ENCODE data around the gene UCN3.

Gene UCN3

DNA sequence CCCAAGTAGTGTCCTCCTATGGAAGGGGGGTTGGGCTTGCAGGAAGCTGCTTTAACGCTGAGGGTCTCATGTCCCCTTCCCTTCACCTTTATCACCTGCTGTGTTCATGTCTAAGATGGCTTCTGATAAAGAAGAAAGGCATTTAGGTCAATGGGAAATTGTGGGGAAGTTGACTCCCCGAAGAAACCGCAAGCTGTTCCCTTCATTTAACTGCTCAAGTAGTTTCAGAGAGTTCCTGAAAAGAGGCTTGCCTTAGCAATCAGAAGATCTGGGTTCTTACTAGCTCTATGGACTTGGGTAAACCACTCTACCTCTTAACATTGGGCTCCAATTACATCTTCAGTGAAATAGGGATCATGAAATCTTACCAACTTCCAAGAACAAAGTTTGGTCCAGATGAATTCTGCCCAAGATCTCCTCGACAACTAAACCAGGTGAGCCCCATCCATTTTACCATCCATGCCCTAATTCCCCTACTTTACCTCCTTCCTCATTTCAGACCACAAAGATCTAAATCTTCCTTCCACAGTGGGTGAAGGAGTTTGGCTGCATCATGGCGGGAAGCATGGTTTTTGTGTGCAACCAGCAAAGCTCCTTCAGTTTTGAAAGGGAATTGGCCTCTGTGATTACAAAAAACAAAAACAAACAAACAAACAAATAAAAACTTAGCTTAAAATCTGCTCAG is 30.4 kb upstream of the UCN3 start:
- DNase-seq (ENCODE audit: extremely low read depth, low read depth) = no peak
- TF ChIP-seq, protein P1, sequence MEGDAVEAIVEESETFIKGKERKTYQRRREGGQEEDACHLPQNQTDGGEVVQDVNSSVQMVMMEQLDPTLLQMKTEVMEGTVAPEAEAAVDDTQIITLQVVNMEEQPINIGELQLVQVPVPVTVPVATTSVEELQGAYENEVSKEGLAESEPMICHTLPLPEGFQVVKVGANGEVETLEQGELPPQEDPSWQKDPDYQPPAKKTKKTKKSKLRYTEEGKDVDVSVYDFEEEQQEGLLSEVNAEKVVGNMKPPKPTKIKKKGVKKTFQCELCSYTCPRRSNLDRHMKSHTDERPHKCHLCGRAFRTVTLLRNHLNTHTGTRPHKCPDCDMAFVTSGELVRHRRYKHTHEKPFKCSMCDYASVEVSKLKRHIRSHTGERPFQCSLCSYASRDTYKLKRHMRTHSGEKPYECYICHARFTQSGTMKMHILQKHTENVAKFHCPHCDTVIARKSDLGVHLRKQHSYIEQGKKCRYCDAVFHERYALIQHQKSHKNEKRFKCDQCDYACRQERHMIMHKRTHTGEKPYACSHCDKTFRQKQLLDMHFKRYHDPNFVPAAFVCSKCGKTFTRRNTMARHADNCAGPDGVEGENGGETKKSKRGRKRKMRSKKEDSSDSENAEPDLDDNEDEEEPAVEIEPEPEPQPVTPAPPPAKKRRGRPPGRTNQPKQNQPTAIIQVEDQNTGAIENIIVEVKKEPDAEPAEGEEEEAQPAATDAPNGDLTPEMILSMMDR (IDR thresholded peaks at IDR 0.05; ENCODE audit: low read depth, low read length) = no peak

DNA sequence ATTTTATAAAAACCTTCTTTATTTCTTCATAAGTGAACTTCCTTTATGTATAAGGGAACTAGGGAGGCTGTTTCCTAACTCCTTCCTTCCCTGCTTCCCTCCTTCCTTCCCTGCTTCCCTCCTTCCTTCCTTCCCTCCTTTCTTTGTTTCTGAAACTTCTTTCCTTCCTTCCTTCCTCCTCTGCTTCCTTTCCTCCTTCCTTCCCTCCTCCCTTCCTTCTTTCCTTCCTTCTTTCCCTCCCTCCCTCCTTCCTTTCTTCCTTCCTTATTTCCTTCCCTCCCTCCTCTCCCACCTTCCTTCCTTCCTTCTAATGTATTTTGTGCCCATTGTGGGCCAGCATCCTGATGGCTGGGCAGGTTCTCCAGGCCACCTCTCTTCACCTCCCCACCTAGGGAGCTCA is 26.8 kb upstream of the UCN3 start:
- TF ChIP-seq, protein P1 (IDR thresholded peaks at IDR 0.05; ENCODE audit: low read depth, low read length) = no peak
- DNase-seq (ENCODE audit: extremely low read depth, low read depth) = no peak

DNA sequence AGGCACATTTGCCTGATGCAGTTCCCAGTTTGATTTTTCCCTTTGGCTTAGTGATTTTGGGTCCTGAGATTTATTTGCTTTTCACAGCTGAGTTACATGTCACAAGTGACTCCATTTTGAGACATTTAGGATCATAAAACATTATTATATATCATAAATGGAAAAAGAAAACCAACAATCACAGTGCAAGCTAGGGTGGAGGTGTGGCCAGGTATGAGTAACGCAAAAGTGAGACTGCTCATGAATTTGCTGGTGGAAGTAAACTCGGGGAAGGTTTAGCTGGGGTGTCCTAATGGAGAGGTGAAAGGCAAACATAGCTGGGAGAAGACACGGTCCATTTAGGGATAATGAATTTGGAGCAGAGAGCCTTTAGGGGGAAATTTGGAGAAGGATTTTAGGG is 21.7 kb upstream of the UCN3 start:
- DNase-seq (ENCODE audit: extremely low read depth, low read depth) = no peak
- TF ChIP-seq, protein P1 (IDR thresholded peaks at IDR 0.05; ENCODE audit: low read depth, low read length) = no peak

DNA sequence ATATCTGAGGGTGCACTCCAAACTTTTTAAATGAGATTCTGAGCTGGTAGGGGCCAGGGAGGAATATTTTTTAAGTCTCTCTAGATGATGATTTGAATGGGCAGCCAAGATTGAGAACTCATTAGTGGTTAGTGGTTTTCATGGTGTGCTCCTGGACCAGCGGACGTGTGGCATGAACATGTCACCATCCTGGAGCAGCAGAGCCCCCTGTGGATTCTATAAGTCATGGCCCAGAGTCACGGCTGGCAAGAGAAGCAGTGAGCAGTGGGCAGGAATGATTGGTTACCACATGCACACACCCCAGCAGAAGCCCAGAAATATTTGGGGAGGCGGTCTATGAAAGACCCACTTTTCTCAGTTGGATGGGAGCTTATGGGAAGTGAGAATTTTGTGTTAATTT is 21.2 kb upstream of the UCN3 start:
- TF ChIP-seq, protein P1 (IDR thresholded peaks at IDR 0.05; ENCODE audit: low read depth, low read length) = no peak; the same call in 1 of the 2 replicates
- no peak for DNase-seq (ENCODE audit: extremely low read depth, low read depth)

DNA sequence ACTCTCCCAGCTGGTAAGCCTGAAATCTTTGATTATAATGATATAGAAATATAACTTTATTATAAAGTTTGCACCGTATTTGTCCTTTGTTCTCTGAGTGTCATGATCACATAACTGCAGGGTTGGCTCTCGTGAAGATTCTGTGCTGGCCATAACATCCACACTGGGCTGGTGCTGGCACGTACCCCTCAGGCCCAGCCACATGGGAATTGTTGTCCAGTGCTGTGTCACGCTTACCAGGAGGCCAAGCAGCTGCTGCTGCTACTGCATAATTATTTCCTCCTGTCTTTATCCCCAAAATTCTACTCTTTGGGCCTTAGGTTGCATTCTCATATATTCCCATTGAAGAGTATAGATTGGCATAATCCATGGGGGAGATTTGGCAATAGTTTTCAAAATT is 20.8 kb upstream of the UCN3 start:
- TF ChIP-seq, protein P1 (IDR thresholded peaks at IDR 0.05; ENCODE audit: low read depth, low read length) = no peak
- no peak for DNase-seq (ENCODE audit: extremely low read depth, low read depth)

DNA sequence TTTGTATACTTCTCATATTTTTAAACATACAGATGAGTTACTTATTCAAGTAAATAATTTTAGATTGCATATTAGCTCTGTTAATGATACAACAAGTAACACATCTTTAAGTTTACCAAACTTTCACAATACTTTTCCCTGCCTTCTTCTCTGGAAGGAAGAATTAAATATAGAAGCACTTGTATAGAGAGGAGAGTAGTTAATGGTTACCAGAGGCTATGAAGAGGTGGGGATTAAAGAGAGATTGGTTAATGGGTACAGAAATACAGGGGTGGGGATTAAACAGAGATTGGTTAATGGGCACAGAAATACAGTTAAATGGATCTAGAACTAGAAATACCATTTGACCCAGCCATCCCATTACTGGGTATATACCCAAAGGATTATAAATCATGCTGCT is 20.0 kb upstream of the UCN3 start:
- DNase-seq (ENCODE audit: extremely low read depth, low read depth) = no peak
- TF ChIP-seq, protein P1 (IDR thresholded peaks at IDR 0.05; ENCODE audit: low read depth, low read length) = no peak

DNA sequence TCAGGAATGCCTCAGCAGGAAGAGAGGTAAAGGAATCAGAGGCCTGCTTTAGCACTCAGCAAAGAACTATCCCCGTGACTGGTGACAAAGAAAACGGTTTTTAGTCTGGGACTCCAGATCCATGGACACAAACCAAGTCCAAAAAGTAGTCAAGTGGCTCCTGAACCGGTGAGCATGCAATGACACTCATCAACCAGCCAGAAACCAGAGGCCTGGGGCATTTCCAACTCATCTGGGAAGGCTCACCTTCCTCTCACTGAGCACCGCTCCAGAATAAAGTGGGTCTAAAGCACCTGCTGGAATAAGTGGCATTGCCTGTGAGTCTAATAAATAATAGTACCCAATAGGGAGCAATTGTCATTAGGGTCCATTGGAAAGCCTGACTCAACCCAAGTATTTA is 17.9 kb upstream of the UCN3 start:
- no peak for DNase-seq (ENCODE audit: extremely low read depth, low read depth)
- TF ChIP-seq, protein P1 (IDR thresholded peaks at IDR 0.05; ENCODE audit: low read depth, low read length) = no peak

All from AG09319 (cell line).